ENCODE measurements around the gene SPTB.

GRCh38 chr14:64825006-64825405 is 54.7 kb downstream of the SPTB start:
- no peak for TF ChIP-seq CTCF (IDR thresholded peaks at IDR 0.05; ENCODE audit: poor library complexity)
- no peak for TF ChIP-seq EZH2phosphoT487 (IDR thresholded peaks at IDR 0.05; ENCODE audit: low read depth, severe bottlenecking, unreplicated experiment)
- TF ChIP-seq EZH2 (IDR thresholded peaks at IDR 0.05; ENCODE audit: borderline replicate concordance) = no peak

All from hepatocyte (in vitro differentiated cells).